Smooth muscle cell of the brain vasculature (primary cell): ENCODE data around the gene NCF2.
A peak's percentile ranks its signal among the peaks of the same experiment; 100 is the strongest.
"Not testable (repeated sequence)": the region's sequence is repeated elsewhere in the genome, so short reads cannot be mapped to it uniquely, and the experiment has no call there.

ENCODE experiments used
- DNase-seq: peaks from one replicate; pipeline ENCODE4 v3.0.0-alpha.2; 2012; ENCODE audit warnings: low read depth, low spot score

NCF2 gene

GRCh38 chr1:183590244-183591191 is at the start of gene NCF2:
Gene NCF2 (minus strand): TSS chr1:183590459. CDS start chr1:183590329, 130 bp downstream.
- no peak for DNase-seq

- DNase-seq = no peak
Measured at GRCh38 chr1:183638649-183639387, 48.6 kb upstream of the NCF2 start.

- DNase-seq = no peak
Measured at GRCh38 chr1:183636783-183637182, 46.5 kb upstream of the NCF2 start.

GRCh38 chr1:183636334-183636682 is 46.0 kb upstream of the NCF2 start:
- no peak for DNase-seq

GRCh38 chr1:183635606-183636333 is 45.5 kb upstream of the NCF2 start, which contains the start of gene ARPC5:
Gene ARPC5 (minus strand): TSS chr1:183635783. CDS start chr1:183635659, 124 bp downstream.
- peak; percentile 97 for DNase-seq

- no peak for DNase-seq
Measured at GRCh38 chr1:183635099-183635605, 44.9 kb upstream of the NCF2 start.

- DNase-seq = no peak
Measured at GRCh38 chr1:183634429-183635065, 44.3 kb upstream of the NCF2 start.

- DNase-seq = peak; percentile 65
Measured at GRCh38 chr1:183633676-183634343, 43.6 kb upstream of the NCF2 start.

GRCh38 chr1:183632964-183633363 is 42.7 kb upstream of the NCF2 start:
- no peak for DNase-seq

GRCh38 chr1:183632114-183632513 is 41.9 kb upstream of the NCF2 start:
- DNase-seq = no peak

GRCh38 chr1:183630748-183631147 is 40.5 kb upstream of the NCF2 start:
- no peak for DNase-seq

GRCh38 chr1:183628537-183628936 is 38.3 kb upstream of the NCF2 start:
- no peak for DNase-seq

- DNase-seq = not testable (repeated sequence)
Measured at GRCh38 chr1:183626236-183626635, 36.0 kb upstream of the NCF2 start.

GRCh38 chr1:183622884-183623785 is 32.9 kb upstream of the NCF2 start:
- DNase-seq = no peak

GRCh38 chr1:183622013-183622412 is 31.8 kb upstream of the NCF2 start:
- no peak for DNase-seq

- no peak for DNase-seq
Measured at GRCh38 chr1:183620311-183620710, 30.1 kb upstream of the NCF2 start.

- DNase-seq = no peak
Measured at GRCh38 chr1:183619781-183620180, 29.5 kb upstream of the NCF2 start.

GRCh38 chr1:183618202-183618601 is 27.9 kb upstream of the NCF2 start:
- DNase-seq = not testable (repeated sequence)

GRCh38 chr1:183612975-183613374 is 22.7 kb upstream of the NCF2 start:
- DNase-seq = not testable (repeated sequence)

GRCh38 chr1:183612407-183612806 is 22.1 kb upstream of the NCF2 start:
- DNase-seq = no peak
